Endothelial cell of umbilical vein (primary cell): ENCODE measurements around the gene PTPN13. TPM values are rescaled to one million over a fixed set of nuclear protein-coding genes. Genes with fewer than 3 reads are reported as not detected.

ENCODE experiments used
- BruUV-seq: library from RNA; stranded (reverse); fragments of 400-500 nt; replicated peaks from 2 replicates; lab custom pipeline; 2021; lab: Mats Ljungman, UMichigan
- CTCF ChIA-PET: fragments of 300-600, 350-600 bp; sonication (Branson Sonifier 250); formaldehyde crosslinking; loops from one replicate; lab custom pipeline; 2021; ENCODE audit warnings: antibody characterized with exemption, inconsistent platforms; lab: Charles Lee
- POLR2A ChIA-PET: fragments of 300-600, 350-600 bp; sonication (Branson Sonifier 250); formaldehyde crosslinking; loops from one replicate; lab custom pipeline; 2021; ENCODE audit warnings: antibody characterized with exemption, inconsistent platforms; lab: Charles Lee
- DNase-seq: peaks from one replicate; pipeline ENCODE4 v3.0.0-alpha.2; 2011; ENCODE audit warnings: low read depth, low spot score
- FAIRE-seq: peaks from 2 replicates; lab custom pipeline; 2011; peaks lifted over from hg19 to GRCh38; lab: Jason Lieb, UNC
- H2AFZ ChIP-seq: 2 replicates; pipeline ENCODE4 v1.6.0; 2012; ENCODE audit warnings: low read depth, low read length, control low read depth, inconsistent platforms
- H3K27ac ChIP-seq: 2 replicates; pipeline ENCODE4 v1.5.1; 2011; ENCODE audit warnings: low read depth, mild to moderate bottlenecking, control low read depth, low read length, moderate library complexity; ENCODE audit not compliant: insufficient read depth
- H3K27me3 ChIP-seq, 2 experiments: 2 replicates each; pipeline versions ENCODE4 v1.6.0 to v1.6.1; 2011; ENCODE audit warnings: low read length in 2 of 2, mixed read lengths in 1 of 2; ENCODE audit not compliant: control insufficient read depth in 2 of 2, insufficient read depth in 2 of 2
- H3K36me3 ChIP-seq, 2 experiments: 2 replicates in 1 of 2; 3 replicates in 1 of 2; pipeline ENCODE4 v1.5.1; 2011; ENCODE audit warnings: low read length in 2 of 2, mild to moderate bottlenecking in 1 of 2, moderate library complexity in 1 of 2; ENCODE audit not compliant: control insufficient read depth in 2 of 2, insufficient read depth in 2 of 2; ENCODE audit errors: extremely low read depth in 1 of 2
- H3K4me1 ChIP-seq: 3 replicates; pipeline ENCODE4 v1.5.1; 2011; ENCODE audit warnings: mild to moderate bottlenecking, low read length; ENCODE audit not compliant: control insufficient read depth, insufficient read depth; ENCODE audit errors: extremely low read depth
- H3K4me2 ChIP-seq: 2 replicates; pipeline ENCODE4 v1.6.1; 2011; ENCODE audit warnings: low read length, control low read depth, mixed read lengths; ENCODE audit not compliant: insufficient read depth
- H3K4me3 ChIP-seq, 3 experiments: fragments of 200-600 bp in 1 of 3; sonication (generic), shearing (Covaris generic) in 1 of 3; replicated peaks in 1 of 3; 2 replicates each; pipeline ENCODE4 v1.5.1; 2011 to 2016; ENCODE audit warnings: control low read depth in 3 of 3, low read length in 3 of 3, mild to moderate bottlenecking in 2 of 3, inconsistent platforms in 1 of 3, low read depth in 1 of 3, moderate library complexity in 1 of 3; ENCODE audit not compliant: insufficient read depth in 1 of 3
- H3K79me2 ChIP-seq: 2 replicates; pipeline ENCODE4 v1.6.0; 2012; ENCODE audit warnings: low read length, inconsistent platforms; ENCODE audit not compliant: control insufficient read depth, insufficient read depth
- H3K9ac ChIP-seq: replicated peaks from 2 replicates; pipeline ENCODE3; 2011; ENCODE audit warnings: low read length, control low read depth; ENCODE audit not compliant: insufficient read depth; ENCODE audit errors: extremely low read depth
- H3K9me1 ChIP-seq: replicated peaks from 3 replicates; pipeline ENCODE4 v1.6.0; 2011; ENCODE audit warnings: mild to moderate bottlenecking, low read length; ENCODE audit not compliant: control insufficient read depth, insufficient read depth; ENCODE audit errors: extremely low read depth
- H3K9me3 ChIP-seq: replicated peaks from 2 replicates; pipeline ENCODE4 v1.5.1; 2012; ENCODE audit warnings: low read length, inconsistent platforms; ENCODE audit not compliant: control insufficient read depth, insufficient read depth
- H4K20me1 ChIP-seq: replicated peaks from 2 replicates; pipeline ENCODE3; 2011; ENCODE audit warnings: mild to moderate bottlenecking, low read length; ENCODE audit not compliant: control insufficient read depth, insufficient read depth; ENCODE audit errors: extremely low read depth
- CTCF ChIP-seq, 2 donors: IDR thresholded peaks; 1 replicate in 1 of 2; 2 replicates in 1 of 2; pipeline ENCODE4 v1.5.1; 2011; ENCODE audit warnings: low read length in 2 of 2, mild to moderate bottlenecking in 2 of 2, moderate library complexity in 2 of 2, control low read depth in 1 of 2, inconsistent platforms in 1 of 2, low read depth in 1 of 2; ENCODE audit not compliant: insufficient read depth in 1 of 2; ENCODE audit errors: extremely low read depth in 1 of 2
- EZH2 ChIP-seq: IDR thresholded peaks from 2 replicates; pipeline ENCODE4 v1.6.1; 2012; ENCODE audit warnings: borderline replicate concordance, low read depth, mild to moderate bottlenecking, moderate library complexity, low read length, inconsistent platforms; ENCODE audit not compliant: severe bottlenecking
- FOS ChIP-seq: IDR thresholded peaks from 2 replicates; pipeline ENCODE4 v1.6.1; 2011; ENCODE audit warnings: mild to moderate bottlenecking, low read length, moderate library complexity, borderline replicate concordance; ENCODE audit not compliant: insufficient read depth
- GATA2 ChIP-seq: IDR thresholded peaks from 2 replicates; pipeline ENCODE4 v1.7.0; 2011; ENCODE audit warnings: low read depth, mild to moderate bottlenecking, moderate library complexity, mixed read lengths, low read length; ENCODE audit not compliant: insufficient read length, insufficient read depth
- JUN ChIP-seq: IDR thresholded peaks from 2 replicates; pipeline ENCODE4 v1.6.1; 2011; ENCODE audit warnings: borderline replicate concordance, low read depth; ENCODE audit not compliant: insufficient read length, insufficient read depth
- MAX ChIP-seq: IDR thresholded peaks from 2 replicates; pipeline ENCODE4 v1.6.1; 2011; ENCODE audit not compliant: insufficient read depth, insufficient read length
- MYC ChIP-seq: IDR thresholded peaks from one replicate; pipeline ENCODE4 v1.6.1; 2011; ENCODE audit warnings: mild to moderate bottlenecking, low read depth, low read length
- POLR2A ChIP-seq: IDR thresholded peaks from 2 replicates; pipeline ENCODE4 v1.6.1; 2012; ENCODE audit warnings: low read depth, mild to moderate bottlenecking, control low read depth, low read length
- POLR2AphosphoS5 ChIP-seq: IDR thresholded peaks from 2 replicates; pipeline ENCODE4 v1.6.1; 2012; ENCODE audit warnings: low read depth, mild to moderate bottlenecking, control low read depth, low read length, moderate library complexity; ENCODE audit not compliant: insufficient read depth
- dilution Hi-C: fragments of 300-500 bp; cut with MboI; formaldehyde crosslinking; loops from one replicate; pipeline ENCODE4 v1.15.0; 2019; ENCODE audit warnings: low sequenced_read_pairs; ENCODE audit not compliant: extremely low pct_ligation_motif_present
- intact Hi-C: fragments of 100-400 bp; cut with micrococcal nuclease; formaldehyde crosslinking; loops from one replicate; pipeline ENCODE4 v1.10.0; 2022
- polyA plus RNA-seq, 4 experiments: library from polyadenylated mRNA; depleted of rRNA in 3 of 4; stranded (reverse) in 3 of 4; unstranded in 1 of 4; fragments of >200 nt; gene quantifications; 2 replicates each; pipeline versions ENCODE4 v1.2.1 to v1.2.3, GENCODE V29; 2011 to 2012; ENCODE audit warnings: missing spikeins in 1 of 4
- total RNA-seq: library from RNA; stranded (reverse); gene quantifications from 2 replicates; pipeline ENCODE4 v1.2.3, GENCODE V29; 2021

The PTPN13 gene
- total and polyA plus RNA-seq, 2 donors (not counting 3 experiments of a cell fraction or from before 2014, with no cell fraction given): 0.69 to 2.9 TPM

GRCh38 chr4:86749121-86749520 is 155.0 kb downstream of the PTPN13 start:
- POLR2A ChIA-PET: no interaction called here
- no TSS peak for BruUV-seq
- no peaks in the 10 kb centered on the region for H4K20me1 ChIP-seq
- intact Hi-C loops (no loop called here), dilution Hi-C loops (no loop called here)
- TF ChIP-seq MYC (no peak), POLR2AphosphoS5 (no peak), FOS (no peak), EZH2 (no peak)
- no peak overlapping the region for H3K27ac ChIP-seq
- H3K36me3 ChIP-seq: no peaks in the 10 kb centered on the region
- no peaks in the 10 kb centered on the region for H3K4me1 ChIP-seq
- H3K79me2 ChIP-seq: no peaks in the 10 kb centered on the region
- CTCF ChIA-PET: no interaction called here
- no peaks in the 10 kb centered on the region for H3K9me1 ChIP-seq
- H3K27me3 ChIP-seq: no peaks in the 10 kb centered on the region
- H3K4me3 ChIP-seq: no peak overlapping the region
- H3K9me3 ChIP-seq: no peaks in the 10 kb centered on the region
- no peak overlapping the region for H2AFZ ChIP-seq
- H3K4me2 ChIP-seq: no peak overlapping the region
- DNase-seq: no peak
- no peak overlapping the region for H3K9ac ChIP-seq
- no peak for FAIRE-seq

GRCh38 chr4:86755388-86755787 is 161.3 kb downstream of the PTPN13 start:
- H3K79me2 ChIP-seq: no peaks in the 10 kb centered on the region
- no peaks in the 10 kb centered on the region for H4K20me1 ChIP-seq
- no peaks in the 10 kb centered on the region for H3K9me1 ChIP-seq
- FAIRE-seq (no peak), DNase-seq (no peak)
- H3K4me2 ChIP-seq: no peak overlapping the region
- H3K27me3 ChIP-seq: no peaks in the 10 kb centered on the region
- no peaks in the 10 kb centered on the region for H3K9me3 ChIP-seq
- H3K36me3 ChIP-seq: no peaks in the 10 kb centered on the region
- H2AFZ ChIP-seq: no peak overlapping the region
- no TSS peak for BruUV-seq
- TF ChIP-seq EZH2 (no peak), GATA2 (no peak), JUN (no peak), POLR2A (no peak), POLR2AphosphoS5 (no peak), MAX (no peak), MYC (no peak), FOS (no peak), CTCF (IDR thresholded peaks at IDR 0.05; ENCODE audit: extremely low read depth in 1 of 2, insufficient read depth in 1 of 2, low read depth in 1 of 2, low read length in 2 of 2) (no peak)
- no peak overlapping the region for H3K4me3 ChIP-seq
- POLR2A ChIA-PET: no interaction called here
- intact Hi-C loops: no loop called here
- CTCF ChIA-PET: no interaction called here
- no peaks in the 10 kb centered on the region for H3K4me1 ChIP-seq
- no peak overlapping the region for H3K9ac ChIP-seq
- dilution Hi-C loops: no loop called here
- no peak overlapping the region for H3K27ac ChIP-seq
